HG02840 (cell line): Measurements from ENCODE around the gene DUT.
A peak's percentile ranks its signal among the peaks of the same experiment; 100 is the strongest.

ENCODE experiments used
- ATAC-seq: cut with Tn5 transposase; IDR thresholded peaks from one replicate; pipeline ENCODE4 v1.9.1; 2021; ENCODE audit warnings: mild to moderate bottlenecking, moderate library complexity, moderate number of reproducible peaks; ENCODE audit not compliant: unreplicated experiment, low FRiP score

Gene DUT

GRCh38 chr15:48330855-48331795 lies at the start of gene DUT:
TSS of gene DUT (plus strand) at chr15:48331429. CDS start at chr15:48331516, 87 bp downstream.
- peak; percentile 87 for ATAC-seq

GRCh38 chr15:48281674-48282073 lies 49.6 kb upstream of the DUT start:
- ATAC-seq = no peak

- no peak for ATAC-seq
Measured at GRCh38 chr15:48282216-48282615, 49.0 kb upstream of the DUT start.

DNA sequence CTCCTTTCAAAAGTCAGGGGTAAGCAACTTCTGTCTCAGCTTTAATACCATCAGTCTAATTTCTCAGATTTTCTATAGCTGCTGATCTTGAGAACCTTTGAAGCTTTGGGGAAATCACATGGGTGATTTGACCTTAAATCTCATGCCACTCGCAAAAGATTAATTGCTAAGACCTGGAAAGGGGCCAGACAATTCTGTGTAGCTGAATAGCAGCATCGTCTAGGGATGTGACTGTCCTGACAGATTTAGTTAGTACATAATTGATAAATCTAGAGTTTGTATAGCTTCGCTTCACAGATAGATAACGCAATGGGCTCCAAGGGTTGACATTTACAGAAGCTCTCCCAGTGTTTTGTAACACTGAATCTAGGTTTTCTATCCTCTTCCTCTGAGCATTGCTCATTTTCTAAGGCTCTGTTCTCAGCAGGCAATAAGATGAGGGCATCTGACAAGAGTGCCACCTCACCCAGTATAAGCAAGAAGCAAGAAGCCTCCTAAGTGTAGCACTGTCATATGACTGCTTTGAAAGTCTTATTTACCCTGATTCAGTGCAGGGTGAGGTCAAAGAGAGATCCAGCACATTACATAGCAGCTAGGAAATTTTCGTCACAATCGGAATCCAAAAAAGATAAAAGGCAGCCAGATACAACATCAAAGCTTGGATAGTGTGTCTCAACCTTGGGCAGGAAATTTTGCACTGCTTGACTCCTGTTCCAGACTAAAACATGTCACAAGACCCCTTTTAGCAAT lies 47.7 kb upstream of the DUT start:
- ATAC-seq = no peak

DNA sequence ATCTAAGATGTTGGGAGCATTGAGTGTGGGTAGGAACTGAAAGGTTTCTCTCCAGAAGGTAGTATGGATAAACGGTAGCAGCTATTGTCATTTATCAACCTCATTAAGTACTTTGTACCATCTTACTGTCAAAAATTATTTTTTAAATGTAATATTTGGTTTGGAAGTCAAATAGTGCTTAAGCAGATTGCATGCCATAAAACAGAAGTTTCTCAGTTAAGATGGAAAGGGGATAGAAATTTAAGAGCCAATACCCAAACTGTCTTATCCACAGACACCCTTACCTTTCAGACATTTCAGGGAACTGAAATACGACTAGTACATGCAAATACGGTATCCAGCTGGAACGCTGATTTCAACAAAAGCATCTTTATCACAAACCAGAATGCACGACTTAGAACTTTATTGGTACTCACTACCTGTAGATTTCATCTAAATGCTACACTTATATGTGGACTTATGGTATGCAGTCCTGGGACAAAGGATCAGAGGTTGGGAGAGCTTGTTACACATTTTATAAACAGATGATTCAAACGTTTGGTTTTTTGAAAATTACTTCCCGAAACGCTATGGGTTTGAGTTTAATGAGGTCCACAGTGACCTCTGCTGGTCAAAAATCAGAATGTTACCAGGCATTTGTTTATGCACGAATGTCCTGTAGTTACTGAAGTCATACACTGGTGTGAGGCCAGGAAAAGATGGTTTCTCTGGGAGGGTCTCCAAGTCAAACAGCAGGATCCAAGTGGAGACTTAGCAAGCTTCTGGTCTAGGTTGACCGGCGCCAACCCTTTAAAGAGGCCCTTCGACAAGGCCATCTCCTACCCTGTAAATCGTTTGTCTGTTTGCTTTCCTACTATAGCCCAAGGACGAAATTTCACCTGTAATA lies 45.7 kb upstream of the DUT start:
- ATAC-seq = no peak

- ATAC-seq = no peak
Measured at GRCh38 chr15:48289628-48290027, 41.6 kb upstream of the DUT start.

DNA sequence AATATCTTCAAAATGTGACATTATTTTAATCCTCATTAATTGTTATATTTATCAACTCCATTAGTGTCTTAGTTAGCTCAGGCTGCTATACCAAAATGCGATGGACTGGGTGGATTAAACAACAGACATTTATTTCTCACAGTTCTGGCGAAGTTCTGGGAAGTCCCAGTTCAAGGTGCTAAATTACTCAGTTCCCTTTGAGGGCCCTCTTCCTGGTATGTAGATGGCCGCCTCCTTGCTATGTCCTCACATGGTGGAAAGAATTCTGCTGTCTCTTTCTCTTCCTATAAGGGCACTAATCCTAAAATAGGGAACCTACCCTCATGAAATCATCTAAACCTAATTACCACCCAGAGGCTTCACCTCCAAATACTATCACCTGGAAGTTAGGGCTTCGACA lies 38.8 kb upstream of the DUT start:
- ATAC-seq = no peak

DNA sequence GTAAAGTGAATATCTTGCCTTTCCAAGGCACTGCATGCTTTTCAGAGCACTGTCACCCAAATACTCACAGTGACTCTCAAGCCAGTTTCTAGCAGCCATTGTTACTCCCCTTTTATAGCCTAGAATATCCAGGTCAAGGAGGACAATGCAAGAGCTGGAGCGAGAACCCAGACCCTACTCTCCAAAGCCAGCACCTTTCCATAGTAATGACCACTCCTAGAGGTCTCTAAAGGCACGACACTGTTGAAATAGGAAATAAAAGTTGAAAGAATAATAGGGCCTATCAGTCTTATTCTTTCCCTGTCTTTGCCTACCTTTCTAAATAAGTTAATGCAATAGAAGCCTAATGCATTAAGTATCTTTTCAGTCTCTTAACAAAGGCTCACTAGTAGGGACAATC lies 33.6 kb upstream of the DUT start:
- no peak for ATAC-seq

DNA sequence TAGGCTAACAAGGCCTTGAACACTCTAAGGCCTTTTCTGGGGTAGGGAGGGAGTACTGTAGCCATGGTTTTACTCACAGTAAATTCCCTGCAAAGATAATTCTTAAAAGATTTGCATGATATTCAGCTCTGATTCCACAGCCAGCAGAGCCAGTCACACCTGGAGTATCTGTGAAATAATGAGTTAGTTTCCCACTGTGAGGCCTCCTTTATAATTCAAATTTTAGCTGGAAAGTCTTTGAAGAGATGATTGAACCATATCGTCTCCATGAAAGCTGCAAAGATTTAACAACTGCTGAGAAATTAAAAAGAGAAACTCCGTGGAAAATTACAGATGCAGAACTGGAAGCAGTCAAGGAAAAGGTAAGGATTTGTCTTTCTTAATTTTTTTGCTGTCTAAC lies 32.3 kb upstream of the DUT start:
- ATAC-seq = no peak

- no peak for ATAC-seq
Measured at GRCh38 chr15:48300038-48300437, 31.2 kb upstream of the DUT start.

DNA sequence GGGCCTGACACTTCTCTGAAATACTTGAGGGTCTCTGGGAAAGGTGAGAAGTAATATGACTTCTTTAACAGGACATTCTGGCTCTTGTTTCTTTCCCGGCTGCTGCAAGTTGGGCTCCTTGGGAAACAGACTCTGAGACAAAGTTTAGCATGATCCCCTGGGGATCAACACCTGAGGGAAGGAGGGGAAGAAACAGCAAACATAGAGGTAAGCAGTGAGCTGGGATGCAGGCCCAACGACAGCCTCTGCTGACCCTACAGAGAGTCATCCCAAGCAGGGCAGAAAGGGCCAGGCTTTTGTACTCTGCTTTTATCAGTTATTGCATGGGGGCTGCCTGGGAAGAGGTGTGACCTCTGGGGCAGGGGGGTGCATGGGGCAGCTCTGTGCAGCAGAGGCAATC lies 26.8 kb upstream of the DUT start:
- ATAC-seq = no peak

DNA sequence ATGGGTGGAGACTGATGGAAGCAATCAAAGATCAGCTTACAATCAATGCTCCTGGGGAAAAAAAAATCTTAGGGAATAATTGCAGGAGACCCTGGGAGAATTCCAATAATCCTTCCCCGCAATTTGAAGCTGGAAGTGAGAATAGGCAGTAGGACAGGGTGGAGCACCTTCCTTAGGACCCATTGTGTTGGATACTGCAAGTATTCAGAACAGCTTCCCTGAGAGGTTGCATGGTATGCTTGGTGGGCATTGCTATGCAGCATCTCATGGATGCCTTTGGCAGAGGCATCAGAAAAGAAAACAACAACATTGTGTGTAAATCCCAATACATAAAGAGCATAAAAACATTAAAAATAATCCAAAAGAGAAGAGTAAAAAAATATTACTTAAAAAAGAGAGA lies 24.6 kb upstream of the DUT start:
- no peak for ATAC-seq

GRCh38 chr15:48307586-48307985 lies 23.6 kb upstream of the DUT start:
- ATAC-seq = no peak

DNA sequence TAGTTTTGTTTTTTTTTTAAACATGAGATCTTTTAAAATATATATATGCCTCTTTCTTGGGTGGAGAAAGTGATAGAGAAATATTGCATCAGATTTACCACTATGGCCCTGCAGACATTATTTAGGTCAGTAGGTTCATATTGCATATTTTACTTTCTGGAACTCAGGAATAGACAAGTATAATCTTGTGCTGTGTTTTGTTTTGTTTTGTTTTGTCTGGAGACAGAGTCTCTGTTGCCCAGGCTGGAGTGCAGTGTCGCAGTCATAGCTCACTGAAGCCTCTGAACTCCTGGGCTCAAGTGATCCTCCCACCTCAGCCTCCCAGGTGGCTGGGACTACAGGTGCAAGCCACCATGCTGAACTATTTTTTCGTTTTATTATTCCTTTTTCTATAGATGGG lies 21.5 kb upstream of the DUT start:
- ATAC-seq = no peak

DNA sequence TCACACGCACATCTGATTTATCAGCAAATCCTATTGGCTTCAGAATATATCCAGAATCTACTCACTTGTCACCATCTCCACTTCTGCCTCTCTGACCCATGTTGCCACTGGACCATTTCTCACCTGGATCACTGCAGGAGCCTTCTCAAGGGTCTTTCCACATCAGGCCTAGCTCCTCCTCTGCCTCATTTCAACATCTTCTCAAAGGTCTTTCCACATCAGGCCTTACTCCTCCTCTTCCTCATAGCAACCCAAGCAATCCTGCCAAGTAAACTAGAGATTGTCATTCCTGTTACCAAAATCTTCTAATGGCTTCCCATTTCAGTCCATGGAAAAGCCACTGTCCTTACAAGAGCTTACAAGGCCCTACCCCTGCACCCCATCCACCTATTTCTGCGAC lies 18.0 kb upstream of the DUT start:
- no peak for ATAC-seq

GRCh38 chr15:48315041-48315440 lies 16.2 kb upstream of the DUT start:
- no peak for ATAC-seq

GRCh38 chr15:48317221-48317620 lies 14.0 kb upstream of the DUT start:
- no peak for ATAC-seq

- no peak for ATAC-seq
Measured at GRCh38 chr15:48318131-48318530, 13.1 kb upstream of the DUT start.

- no peak for ATAC-seq
Measured at GRCh38 chr15:48323294-48323693, 7.9 kb upstream of the DUT start.

- no peak for ATAC-seq
Measured at GRCh38 chr15:48324949-48325348, 6.3 kb upstream of the DUT start.

DNA sequence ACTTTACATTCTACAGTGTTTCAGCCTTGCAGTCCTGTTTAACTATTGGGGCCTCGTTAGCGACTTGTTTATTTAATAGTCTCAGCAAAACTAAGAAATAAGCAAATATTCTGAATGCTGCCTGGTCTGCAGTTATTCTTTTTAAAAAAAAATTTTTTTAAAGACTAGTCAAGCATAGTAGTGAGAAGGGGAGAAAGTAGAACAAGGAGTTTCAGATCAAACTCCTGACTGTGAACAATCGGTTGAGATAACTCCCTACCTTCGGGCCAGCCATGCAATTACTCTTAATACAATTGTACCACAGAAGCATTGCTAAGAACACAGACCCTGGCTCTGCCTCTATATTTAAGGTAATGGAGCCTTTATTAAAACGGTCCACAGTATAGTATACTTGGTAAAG lies 5.8 kb upstream of the DUT start:
- no peak for ATAC-seq
